Fibroblast of mammary gland (primary cell): ENCODE measurements around the gene ADGRD1.

Experiments used
- DNase-seq: peaks from one replicate; pipeline ENCODE4 v3.0.0-alpha.2; 2010; ENCODE audit warnings: low read depth
- H3K4me3 ChIP-seq: 2 replicates; pipeline ENCODE4 v1.5.1; 2011; ENCODE audit warnings: low read depth, mild to moderate bottlenecking, low read length, moderate library complexity; ENCODE audit not compliant: control insufficient read depth
- TF ChIP-seq, protein P1 (sequence below): conservative IDR thresholded peaks from 2 replicates; pipeline ENCODE4 v1.5.1; 2011; ENCODE audit warnings: low read depth, low read length, inconsistent platforms; ENCODE audit not compliant: control insufficient read depth, insufficient read depth

Gene ADGRD1

DNA sequence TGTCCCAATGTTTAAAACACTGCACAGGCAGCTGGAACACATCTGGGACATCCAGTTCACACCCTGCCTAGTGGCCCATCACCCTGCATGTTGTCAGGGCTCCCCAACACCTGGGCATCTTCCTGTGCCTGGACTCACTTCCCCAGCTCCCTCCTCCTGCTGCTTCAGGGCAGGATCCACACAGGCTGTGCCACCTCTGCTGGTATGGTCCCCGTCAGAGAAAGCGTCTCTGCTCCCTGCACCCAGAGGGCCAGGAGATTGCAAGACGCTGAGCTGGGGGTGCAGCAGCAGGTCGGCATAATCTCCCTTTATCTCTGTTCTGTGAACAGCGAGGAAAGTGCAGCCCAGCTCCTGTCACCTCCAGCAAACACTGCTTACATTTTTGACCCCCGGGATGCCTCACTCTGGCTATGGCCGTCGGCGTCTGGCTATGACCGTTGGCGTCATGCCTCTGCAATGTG, 124.3 kb downstream of the ADGRD1 start:
- TF ChIP-seq, protein P1, sequence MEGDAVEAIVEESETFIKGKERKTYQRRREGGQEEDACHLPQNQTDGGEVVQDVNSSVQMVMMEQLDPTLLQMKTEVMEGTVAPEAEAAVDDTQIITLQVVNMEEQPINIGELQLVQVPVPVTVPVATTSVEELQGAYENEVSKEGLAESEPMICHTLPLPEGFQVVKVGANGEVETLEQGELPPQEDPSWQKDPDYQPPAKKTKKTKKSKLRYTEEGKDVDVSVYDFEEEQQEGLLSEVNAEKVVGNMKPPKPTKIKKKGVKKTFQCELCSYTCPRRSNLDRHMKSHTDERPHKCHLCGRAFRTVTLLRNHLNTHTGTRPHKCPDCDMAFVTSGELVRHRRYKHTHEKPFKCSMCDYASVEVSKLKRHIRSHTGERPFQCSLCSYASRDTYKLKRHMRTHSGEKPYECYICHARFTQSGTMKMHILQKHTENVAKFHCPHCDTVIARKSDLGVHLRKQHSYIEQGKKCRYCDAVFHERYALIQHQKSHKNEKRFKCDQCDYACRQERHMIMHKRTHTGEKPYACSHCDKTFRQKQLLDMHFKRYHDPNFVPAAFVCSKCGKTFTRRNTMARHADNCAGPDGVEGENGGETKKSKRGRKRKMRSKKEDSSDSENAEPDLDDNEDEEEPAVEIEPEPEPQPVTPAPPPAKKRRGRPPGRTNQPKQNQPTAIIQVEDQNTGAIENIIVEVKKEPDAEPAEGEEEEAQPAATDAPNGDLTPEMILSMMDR = no peak
- H3K4me3 ChIP-seq = no peak overlapping the region
- no peak for DNase-seq

DNA sequence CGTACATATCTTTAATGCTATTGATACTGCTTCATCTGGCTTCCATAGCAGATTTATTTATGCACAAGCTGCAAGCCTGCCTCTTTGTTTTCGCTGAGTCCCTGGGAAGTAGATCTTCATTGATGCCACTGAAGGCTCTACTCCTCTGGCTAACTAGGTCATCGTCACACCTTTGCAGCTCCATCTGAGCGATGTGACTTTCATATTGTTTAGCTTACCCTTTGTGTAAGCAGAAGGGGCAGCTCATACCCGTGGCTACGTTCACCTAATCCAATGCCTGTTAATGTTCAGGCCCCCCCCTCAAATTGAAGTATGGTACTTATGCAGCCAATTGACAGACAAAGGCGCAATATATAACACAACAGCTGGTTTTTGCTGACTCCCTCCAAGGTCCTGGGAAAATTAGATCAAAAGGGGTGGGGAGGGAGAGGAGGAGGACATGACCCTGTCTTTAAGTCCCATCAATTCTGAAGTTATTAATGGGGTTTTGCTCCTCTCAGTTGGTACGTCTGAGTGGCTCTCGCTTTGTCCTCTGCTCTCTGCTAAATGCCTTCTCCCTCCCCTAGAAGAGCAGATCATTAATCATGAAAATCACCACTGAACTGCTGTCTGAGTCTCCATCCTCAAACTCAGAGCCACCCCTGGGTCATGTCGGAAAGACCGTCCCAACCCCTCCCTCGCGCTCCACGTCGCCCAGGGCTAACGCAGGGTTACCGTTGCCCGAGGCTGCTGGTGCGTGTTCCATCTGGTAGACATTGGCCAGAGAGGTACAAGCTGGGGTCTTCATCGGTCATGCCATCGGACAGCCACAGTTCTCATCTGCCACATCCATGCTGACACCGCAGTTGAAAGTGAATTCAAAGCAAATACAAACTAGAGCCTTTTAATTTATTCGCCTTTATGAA, 128.8 kb downstream of the ADGRD1 start:
- TF ChIP-seq, protein P1 = no peak
- no peak for DNase-seq
- H3K4me3 ChIP-seq = no peak overlapping the region

DNA sequence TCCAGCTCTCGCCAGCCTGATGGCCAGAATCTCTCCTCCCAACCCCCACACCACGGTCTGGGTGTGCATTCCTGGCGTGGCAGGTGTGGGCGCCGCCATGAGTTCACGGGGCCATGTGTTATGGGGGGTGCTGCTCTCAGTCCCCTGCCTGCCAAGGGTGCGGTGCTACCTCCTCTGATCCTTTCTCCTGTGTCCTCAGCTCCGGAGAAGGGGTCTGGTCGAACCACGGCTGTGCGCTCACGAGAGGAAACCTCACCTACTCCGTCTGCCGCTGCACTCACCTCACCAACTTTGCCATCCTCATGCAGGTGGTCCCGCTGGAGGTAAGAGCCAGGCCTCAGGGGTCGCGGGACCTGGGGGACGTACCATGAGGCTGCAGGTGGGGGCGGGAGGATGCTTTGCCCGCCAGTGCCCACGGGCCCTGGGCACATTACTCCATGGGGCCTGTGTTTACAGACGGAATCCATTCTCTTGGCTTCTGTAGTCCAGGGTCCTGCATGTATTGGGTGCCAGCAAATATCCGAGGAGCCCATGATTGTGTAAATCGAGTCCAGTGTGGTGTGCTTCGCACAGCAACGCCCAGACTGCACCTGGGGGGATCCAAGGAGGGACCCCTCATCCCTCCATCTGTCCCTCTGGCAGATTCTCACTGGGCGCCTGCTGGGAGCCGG, 130.8 kb downstream of the ADGRD1 start:
- H3K4me3 ChIP-seq = no peak overlapping the region
- TF ChIP-seq, protein P1 = no peak
- DNase-seq = no peak

DNA sequence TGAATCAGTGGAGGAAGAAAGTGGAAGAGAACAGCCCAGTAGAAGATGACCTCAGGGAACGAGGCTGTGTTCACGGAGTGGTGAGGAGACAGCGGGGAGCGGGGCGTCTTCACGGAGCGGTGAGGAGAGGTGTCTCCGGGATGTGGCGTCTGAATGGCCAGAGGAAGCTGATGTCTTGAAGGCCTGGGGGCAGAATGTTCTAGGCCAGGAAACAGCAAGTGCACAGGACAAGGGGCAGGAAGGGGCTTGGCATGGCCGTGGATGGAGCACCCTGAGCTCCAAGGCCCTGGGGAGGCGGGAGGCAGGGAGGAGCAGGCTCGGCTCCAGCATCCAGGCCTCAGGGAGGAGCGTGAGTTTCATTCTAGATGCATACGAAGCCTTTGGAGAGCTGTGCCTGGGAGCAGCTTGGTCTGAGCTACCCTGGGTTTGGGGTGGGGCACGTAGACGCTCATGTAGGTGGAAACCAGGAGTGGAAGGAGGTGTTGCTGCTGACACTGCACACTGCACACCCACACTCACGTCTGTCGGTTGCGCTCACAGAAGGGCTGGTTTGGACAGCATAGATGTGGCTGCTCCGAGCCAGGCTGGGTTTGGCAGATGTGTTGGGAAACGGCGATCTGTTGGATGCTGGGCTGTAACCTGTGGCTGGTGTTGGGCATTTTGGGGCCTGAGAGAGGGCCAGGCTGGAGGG, 131.6 kb downstream of the ADGRD1 start:
- H3K4me3 ChIP-seq = no peak overlapping the region
- DNase-seq = no peak
- TF ChIP-seq, protein P1 = no peak

DNA sequence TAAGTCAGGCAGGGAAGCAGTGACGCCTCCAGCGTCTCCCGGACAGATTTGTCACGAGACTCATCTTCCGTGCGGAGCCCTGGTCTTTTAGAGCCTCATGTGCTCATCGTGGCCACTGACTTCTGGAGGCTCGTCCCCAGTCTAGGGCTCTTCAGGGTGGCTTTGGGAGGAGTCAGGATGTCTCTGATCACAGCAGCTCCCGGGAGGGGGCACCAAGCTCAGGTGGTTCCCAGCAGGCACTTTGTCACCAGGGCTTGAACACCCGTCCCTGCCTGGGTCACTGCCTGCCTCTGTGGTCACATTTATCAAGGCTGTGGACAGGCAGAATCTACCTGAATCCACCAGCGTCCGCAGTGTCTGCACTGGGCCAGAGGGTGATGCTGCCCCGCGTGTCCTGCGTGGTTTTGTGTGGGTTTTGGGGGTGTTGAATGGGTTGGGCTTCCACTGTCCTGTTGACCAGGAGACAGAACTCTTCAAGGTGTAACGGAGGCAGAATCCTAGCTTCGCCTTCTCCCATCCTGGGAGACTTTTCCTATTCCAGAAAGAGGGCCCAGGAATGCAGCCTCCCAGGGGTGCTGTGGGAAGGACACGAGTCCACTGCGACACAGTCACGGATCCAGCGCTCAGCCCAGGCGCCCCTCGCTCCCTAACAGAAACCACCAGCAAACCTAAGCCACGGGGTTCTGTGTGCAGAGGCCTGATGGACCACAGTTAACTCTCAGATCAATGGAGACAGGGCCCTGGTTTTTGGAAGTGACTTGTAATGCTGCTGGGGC, 132.3 kb downstream of the ADGRD1 start:
- DNase-seq = no peak
- no peak overlapping the region for H3K4me3 ChIP-seq
- TF ChIP-seq, protein P1 = no peak

DNA sequence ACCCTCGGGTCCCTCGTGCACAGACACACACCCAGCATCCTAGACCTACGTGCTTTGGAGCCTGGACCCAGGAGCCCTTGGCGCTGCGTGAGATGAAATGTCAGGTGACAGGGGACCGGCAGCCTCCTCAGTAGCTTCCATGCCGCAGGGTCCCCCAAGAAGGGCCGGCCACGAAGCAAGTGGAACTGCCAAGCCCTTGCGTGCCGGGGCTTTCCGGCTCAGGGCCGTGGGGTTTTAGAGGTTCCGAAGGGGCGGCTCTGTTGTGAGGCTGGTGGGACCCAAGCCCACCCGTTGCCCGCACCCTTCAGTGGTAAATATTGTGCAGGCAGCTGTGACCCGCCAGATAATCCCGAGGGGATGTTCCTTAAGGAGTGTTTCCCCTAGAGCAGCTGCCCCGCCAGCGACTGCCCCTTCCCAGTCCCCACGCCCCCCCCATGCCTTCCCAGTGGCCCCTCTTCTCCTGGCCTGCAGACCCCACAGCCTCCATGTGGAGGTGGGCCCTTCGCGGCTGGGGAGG, 133.7 kb downstream of the ADGRD1 start:
- TF ChIP-seq, protein P1 = no peak
- no peak for DNase-seq

More for the DNA sequence above, 133.7 kb downstream of the ADGRD1 start:
- no peak overlapping the region for H3K4me3 ChIP-seq
